ENCODE data around the gene CACNA1D. TPM values are rescaled to one million over a fixed set of nuclear protein-coding genes. Genes with fewer than 3 reads are reported as not detected.

CACNA1D gene
- total and polyA plus RNA-seq, 9 of the 15 experiments (the other 6 are each of a cell fraction or from before 2014, with no cell fraction given), result 0.29 TPM; not detected in 8

- Histone ChIP-seq H3K36me3 (ENCODE audit: control insufficient read depth, insufficient read depth, low read length) (no peaks in the 10 kb centered on the region), H3K4me2 (ENCODE audit: insufficient read depth, low read length) (no peak overlapping the region)
- WGBS (ENCODE audit: insufficient coverage, low coverage, missing lambda C conversion rate), result 15% methylated on average over 23 of the region's 57 CpGs
- TF ChIP-seq ZNF174 (CRISPR knock-in tag; IDR thresholded peaks at IDR 0.05), result no peak
- TF ChIP-seq GTF3C2 (IDR thresholded peaks at IDR 0.05; ENCODE audit: borderline replicate concordance, extremely low read depth, insufficient read length), result no peak
- TF ChIP-seq HOXB6 (CRISPR knock-in tag; IDR thresholded peaks at IDR 0.05; ENCODE audit: borderline replicate concordance), result no peak
- no peak for TF ChIP-seq CBFA2T3 (IDR thresholded peaks at IDR 0.05)
- no peak for TF ChIP-seq ZNF311 (CRISPR knock-in tag; IDR thresholded peaks at IDR 0.05)
- TF ChIP-seq GATAD2A (IDR thresholded peaks at IDR 0.05), result no peak
- no peak for TF ChIP-seq PPARD (CRISPR knock-in tag; IDR thresholded peaks at IDR 0.05)
Observed at GRCh38 chr3:53495520-53496391, 1.3 kb downstream of the CACNA1D start.

More at GRCh38 chr3:53495520-53496391, 1.3 kb downstream of the CACNA1D start:
- no peaks in the 10 kb centered on the region for H3K9me3 ChIP-seq (replicated peaks; ENCODE audit: control insufficient read depth, insufficient read depth, low read depth, low read length)
- no peaks in the 10 kb centered on the region for H3K9me1 ChIP-seq (ENCODE audit: control insufficient read depth, insufficient read depth, low read length)
- no peak for FAIRE-seq
- in situ Hi-C loops (cut with MboI) (no loop called here), intact Hi-C loops (cut with micrococcal nuclease) (no loop called here)
- H3K27ac ChIP-seq (ENCODE audit: extremely low read depth, low read depth, low read length), result no peak overlapping the region
- no TSS peak for BruUV-seq (replicated peaks)
- DNase-seq (ENCODE audit: extremely low read depth in 1 of 4, low spot score in 3 of 4), result no peak
- no peak for ATAC-seq
- H3K27me3 ChIP-seq (ENCODE audit: control insufficient read depth in 2 of 2, insufficient read depth in 2 of 2, low read length in 2 of 2), result peaks cover 2 to 14% of the 10 kb centered on the region in 2 experiments; a peak in 4 of 5 replicates
- ChIA-PET CTCF (ENCODE audit: low intra/inter-chr PET ratio) (no interaction called here), POLR2A (no interaction called here)
- no peak overlapping the region for H3K4me3 ChIP-seq
- H3K4me1 ChIP-seq (replicated peaks in 1 of 2; ENCODE audit: control insufficient read depth in 2 of 2, insufficient read depth in 2 of 2, low read length in 2 of 2), result peaks cover 0 to 15% of the 10 kb centered on the region in 2 experiments; a peak in 1 of 5 replicates
- H4K20me1 ChIP-seq (replicated peaks; ENCODE audit: control insufficient read depth, insufficient read depth, low read length), result no peaks in the 10 kb centered on the region
- no peak overlapping the region for H3K9ac ChIP-seq (ENCODE audit: insufficient read depth in 1 of 2, low read depth in 2 of 2, low read length in 2 of 2)
- H3K79me2 ChIP-seq (ENCODE audit: control insufficient read depth, insufficient read depth, low read length), result no peaks in the 10 kb centered on the region
- H2AFZ ChIP-seq (ENCODE audit: low read depth, low read length), result no peak overlapping the region

Data from K562 (cell line).